Islet precursor cell (in vitro differentiated cells): Measurements from ENCODE around the gene RSPH1.

Experiments used
- DNase-seq: peaks from one replicate; pipeline ENCODE4 v3.0.0-alpha.2; 2018

The RSPH1 gene

GRCh38 chr21:42530167-42530518 lies 34.1 kb upstream of the RSPH1 start:
- DNase-seq: no peak

DNA sequence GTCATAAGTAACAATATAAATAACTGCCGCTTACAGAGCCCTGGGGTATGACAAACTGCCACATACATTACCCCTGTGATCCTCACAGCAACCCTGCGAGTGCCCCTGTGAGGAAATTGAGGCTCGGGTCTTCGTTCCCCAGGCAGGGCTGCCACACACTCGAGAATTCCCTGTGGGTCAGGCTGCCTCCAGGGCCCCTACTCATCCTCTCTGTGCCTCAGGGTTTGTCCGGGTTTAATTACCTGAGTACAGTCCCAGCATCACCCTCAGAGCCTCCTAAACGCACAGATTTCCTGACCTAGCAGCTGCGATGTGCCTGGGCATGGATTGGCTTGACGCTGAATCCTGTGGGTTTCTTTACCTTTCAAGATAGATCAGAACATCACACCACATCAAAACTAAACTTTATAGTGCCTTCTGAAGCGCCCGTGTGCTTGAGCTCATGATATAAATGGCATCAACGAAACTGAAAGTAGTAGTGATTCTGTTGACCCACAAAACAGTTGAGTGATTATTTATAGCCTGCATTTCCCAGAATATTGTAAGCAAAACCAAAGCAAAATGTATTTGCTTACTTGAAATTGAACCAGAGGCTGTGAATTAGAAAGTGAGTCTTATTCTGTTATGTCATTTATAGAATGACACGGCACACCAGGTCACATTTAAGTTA lies 31.6 kb upstream of the RSPH1 start:
- peak; percentile 41 for DNase-seq

DNA sequence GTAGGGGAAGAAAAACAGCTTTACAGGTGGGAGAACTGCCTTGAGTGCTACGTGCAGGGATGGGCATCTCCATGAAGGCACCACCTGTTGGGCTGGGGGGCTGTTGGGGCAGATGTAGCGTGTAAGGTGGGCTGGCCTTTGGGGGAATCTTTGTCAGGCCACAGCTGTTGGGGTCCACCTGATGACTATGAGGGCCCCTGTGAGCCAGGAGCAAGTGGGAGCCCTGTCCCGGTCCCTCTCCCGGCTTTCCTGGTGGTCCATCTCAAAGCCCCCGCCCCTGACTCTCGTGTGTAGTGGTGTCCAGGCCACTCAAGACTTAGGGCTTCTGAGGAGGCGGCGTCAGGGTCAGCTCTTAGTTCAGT lies 31.1 kb upstream of the RSPH1 start:
- DNase-seq: peak; percentile 11

GRCh38 chr21:42526379-42526727 lies 30.3 kb upstream of the RSPH1 start:
- no peak for DNase-seq

DNA sequence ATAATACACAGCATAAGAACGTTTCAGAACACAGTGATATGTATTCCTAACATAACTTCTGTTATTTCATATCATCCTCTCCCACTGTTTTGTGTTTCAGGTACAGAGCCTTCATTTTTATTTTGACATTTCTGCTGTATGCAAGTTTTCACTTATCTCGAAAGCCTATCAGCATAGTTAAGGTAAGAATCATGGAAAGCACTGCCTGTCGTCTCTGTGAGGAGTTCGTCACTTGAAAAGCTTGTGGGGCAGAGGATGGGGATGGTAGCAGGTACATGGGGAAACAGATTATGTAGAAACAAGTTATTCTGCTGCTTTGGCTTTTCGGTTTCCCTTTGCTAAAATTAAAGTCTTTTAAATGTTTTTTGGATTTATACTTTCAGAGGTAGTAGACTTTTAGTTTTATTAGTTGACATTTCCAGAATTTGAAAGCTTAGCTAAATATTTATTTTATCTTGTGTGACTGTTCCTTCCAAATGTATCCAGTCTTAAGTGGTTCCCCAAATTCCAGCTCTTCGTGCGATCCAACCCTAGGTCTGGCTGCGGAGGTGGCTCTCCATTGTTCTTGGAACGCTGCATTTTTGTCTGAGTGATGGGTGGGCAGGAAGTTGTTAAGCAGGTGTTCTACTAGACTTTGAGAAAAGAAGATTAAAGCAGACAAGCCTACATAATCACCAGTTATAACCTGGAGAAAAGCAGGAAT lies 29.8 kb upstream of the RSPH1 start:
- DNase-seq: no peak

GRCh38 chr21:42525029-42525581 lies 29.1 kb upstream of the RSPH1 start:
- DNase-seq: no peak

- no peak for DNase-seq
Observed at GRCh38 chr21:42524341-42525028, 28.5 kb upstream of the RSPH1 start.

GRCh38 chr21:42523941-42524340 lies 27.9 kb upstream of the RSPH1 start:
- DNase-seq: no peak

DNA sequence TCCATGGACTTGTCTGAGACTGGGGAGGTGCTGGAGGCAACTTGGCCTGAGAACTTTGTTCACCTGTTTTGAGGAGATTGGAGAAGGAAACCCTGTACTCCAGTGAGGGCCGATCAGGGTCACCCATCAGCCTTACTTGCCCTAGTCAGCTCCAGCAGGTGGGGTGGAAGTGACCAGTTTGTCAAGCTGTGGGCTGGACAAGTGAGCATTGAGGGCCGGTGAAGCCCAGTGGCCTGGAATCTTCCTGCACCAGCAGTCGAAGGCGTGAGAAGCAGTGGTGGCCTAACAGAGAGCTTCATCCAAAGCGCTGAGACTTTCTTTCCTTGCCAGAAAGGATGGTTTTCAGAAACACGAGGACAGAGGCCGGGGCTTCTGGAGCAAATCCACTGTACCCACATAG lies 27.2 kb upstream of the RSPH1 start:
- no peak for DNase-seq

DNA sequence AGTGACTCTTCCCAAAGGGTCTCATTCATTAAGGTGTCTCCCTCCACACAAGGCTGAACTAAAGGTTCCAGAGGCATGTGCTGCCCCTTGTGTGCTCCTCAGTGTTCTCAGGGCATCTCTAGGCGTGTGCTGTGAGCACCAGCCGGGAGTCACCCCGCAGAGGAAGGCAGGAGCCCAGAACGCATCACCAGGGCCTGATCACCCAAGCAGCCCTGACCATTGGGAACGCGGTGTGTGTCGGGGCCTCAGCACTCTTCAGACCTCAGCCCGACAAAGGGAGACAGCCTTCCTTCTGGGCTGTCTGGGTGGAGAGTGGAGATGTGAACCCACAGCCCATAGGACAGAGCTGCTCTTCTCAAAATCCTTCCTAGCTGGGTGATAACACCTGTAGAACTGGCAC lies 26.7 kb upstream of the RSPH1 start:
- DNase-seq: no peak

DNA sequence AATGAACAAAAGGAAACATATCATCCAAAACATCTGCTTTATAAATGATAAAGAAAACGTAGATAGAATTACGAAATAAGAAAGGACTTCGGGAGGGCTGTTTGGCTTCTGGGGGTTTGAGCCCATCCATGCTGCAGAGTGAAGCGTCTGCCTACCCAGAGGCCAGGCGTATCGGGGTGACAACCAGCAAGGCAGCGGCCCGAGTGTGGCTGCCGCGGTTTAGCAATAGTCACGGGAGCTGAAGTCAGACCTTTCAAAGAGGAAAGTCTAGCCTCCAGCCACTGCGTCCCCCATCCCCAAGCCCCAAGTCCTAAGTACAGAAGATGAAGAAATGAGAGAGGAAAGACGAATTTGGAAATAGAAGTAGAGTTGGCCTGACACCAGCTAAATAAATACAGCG lies 26.2 kb upstream of the RSPH1 start:
- no peak for DNase-seq

DNA sequence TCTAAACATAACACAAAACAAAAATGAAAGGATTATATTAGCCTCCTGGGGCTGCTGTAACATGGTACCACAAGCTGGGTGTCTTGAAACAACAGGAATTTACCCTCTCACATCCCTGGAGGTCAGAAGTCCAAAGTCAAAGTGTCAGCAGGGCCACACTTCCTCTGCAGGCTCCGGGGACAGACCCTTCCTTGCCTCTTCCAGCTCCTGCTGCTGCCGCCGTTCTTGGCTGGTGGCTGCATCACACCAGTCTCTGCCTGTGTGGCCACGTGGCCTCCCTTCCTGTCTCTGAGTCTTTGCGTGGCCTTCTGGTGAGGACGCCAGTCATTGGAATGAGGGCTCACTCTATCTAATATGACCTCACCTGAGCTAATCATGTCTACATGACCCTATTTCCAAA lies 25.8 kb upstream of the RSPH1 start:
- DNase-seq: no peak

DNA sequence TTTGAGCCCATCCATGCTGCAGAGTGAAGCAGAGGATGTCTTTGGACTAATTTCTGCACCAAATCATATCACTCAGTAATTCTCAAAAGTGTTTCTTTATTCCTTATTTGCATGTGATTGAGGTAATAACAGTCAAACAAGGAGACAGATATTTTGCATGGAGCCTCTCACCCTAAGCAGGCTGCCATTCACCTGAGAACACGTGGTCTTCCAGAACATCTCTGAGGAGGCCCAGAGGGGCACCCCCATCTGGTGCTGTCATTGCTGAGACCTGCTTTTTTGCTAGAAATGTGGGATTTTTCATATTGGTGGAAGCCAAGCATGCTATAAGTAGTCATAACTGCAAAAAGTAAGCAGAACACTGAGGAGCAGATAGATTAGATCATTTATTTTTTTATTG lies 25.4 kb upstream of the RSPH1 start:
- DNase-seq: no peak

GRCh38 chr21:42520628-42521253 lies 24.7 kb upstream of the RSPH1 start:
- DNase-seq: no peak

- peak; percentile 16 for DNase-seq
Observed at GRCh38 chr21:42518626-42519025, 22.6 kb upstream of the RSPH1 start.

DNA sequence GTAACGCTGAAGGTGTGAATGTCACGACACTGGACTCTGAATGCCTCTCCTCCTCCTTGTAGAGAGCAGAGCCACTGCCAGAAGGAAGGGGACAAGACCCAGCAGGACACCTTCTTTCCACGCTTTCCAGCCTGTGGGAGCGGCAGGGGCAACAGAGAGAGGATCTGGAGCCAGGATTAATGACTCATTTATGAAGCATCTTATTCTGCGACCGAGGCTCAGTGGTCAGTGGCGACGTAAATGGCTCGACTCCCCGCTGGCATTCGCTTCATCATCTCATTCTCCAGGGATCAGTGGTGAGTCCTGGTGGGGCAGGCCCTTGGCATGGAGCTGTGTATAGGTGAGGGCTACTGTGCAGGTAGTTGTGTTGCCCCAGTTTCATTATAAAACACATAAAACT lies 22.2 kb upstream of the RSPH1 start:
- DNase-seq: peak; percentile 82

- peak; percentile 89 for DNase-seq
Observed at GRCh38 chr21:42515708-42516502, 19.9 kb upstream of the RSPH1 start.

GRCh38 chr21:42514883-42515228 lies 18.8 kb upstream of the RSPH1 start:
- DNase-seq: no peak

DNA sequence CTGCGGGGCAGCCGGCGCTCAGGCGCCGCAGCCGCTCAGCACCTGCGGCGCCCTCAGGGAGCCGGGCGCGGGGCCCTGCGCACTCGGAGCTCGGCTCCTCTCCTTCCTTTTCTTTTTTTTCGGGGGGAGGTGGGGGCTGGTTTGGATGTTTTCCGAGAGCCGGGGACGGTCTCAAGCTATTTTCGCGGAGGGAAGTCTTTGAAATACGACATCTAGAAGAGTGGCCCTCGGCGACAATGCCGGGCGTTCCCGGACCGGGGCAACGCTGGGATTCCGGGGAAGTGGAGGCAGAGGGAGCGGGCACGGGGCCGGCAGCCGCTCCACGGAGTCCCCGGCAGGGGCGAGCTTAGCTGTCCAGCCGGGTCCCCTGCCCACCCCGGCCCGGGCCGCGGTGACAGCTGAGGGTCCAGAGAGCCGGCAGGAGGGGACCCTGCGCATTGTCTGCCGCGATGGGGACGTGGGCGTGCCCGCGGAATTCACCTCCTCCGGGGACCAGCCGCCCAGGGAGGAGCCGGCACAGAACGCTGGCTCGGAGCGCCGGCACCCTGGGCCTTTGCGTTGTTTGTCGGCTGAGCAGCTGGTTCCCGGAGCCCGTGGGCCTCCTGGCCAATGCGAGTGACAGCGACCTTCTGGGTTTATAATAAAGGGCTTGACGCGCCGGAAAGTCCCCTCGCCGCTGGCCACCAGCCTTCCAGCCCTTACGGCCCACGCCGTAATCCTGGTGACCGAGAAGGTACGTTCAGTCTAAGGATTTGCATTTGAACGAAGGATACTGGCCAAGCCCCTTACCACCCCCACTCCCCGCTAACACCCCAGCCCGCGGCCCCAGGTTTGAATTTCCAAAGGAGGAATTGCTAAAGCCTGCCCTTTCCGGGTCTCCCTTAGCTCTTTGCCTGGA lies 18.2 kb upstream of the RSPH1 start:
- DNase-seq: peak; percentile 72

DNA sequence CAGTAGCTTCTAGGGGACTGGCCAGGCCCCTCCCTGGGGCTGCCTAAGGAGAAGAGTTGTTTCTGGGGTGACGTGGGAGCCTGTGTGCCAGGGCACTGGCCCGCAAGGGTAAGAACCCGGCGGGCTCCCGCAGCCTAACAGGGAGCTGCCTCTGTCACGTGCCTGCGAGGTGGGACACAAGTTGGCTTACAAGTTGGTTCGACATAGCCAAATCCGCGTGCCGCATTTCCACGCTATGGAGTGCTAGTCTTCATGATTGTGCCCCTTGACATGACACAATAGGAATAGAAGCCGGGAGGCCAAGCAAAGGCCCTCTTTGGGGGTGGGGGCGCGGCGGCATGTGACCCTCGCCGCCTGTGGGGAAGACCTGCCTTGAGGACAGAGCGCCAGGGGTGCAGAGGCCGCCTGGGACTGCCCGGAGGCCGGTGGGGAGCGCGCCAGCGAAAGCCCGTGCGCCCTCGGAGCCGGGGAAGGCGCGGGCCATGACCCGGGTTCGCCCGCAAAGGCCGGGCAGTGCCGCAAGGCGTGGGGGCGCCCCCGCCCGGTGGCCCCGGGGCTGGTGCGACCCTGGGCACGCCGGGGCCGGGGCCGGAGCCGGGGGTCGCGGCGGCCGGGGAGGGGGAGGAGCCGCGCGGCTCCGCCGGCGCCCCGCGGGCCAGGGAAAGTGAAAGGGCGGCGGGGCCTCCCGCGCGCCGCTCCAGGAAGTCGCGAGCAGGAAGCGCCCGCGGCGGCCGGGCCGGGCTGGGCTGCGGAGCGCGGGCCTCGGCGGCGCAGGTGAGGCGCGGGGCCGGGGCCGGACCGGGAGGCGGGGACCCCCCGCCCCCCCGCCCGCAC lies 17.3 kb upstream of the RSPH1 start, which contains the start of gene SLC37A1:
SLC37A1 (plus strand) TSS at position 702 of the 834 bp plus-strand sequence. CDS start 4,603 bp downstream, outside the sequence.
- DNase-seq: peak; percentile 60
